OCI-LY3 (cell line): ENCODE data around the gene MATN1.

Experiments
- CTCF ChIP-seq: fragments of 200-600, 300-600 bp; sonication (generic); IDR thresholded peaks from 2 replicates; pipeline ENCODE4 v1.5.1; 2014; ENCODE audit warnings: antibody characterized with exemption, low read length, low read depth
- EZH2phosphoT487 ChIP-seq: fragments of 200-600 bp; shearing (Covaris generic); IDR thresholded peaks from 2 replicates; pipeline ENCODE4 v1.6.1; 2018; ENCODE audit warnings: antibody characterized with exemption, mixed run types, low read depth

GRCh38 chr1:30688920-30689794 is 34.2 kb downstream of the MATN1 start:
- no peak for TF ChIP-seq CTCF
- no peak for TF ChIP-seq EZH2phosphoT487
